GM21786 (cell line): ENCODE results near the gene ATXN7L1.
"Not testable (repeated sequence)": the region's sequence is repeated elsewhere in the genome, so short reads cannot be mapped to it uniquely, and the experiment has no call there.

Experiments used
- ATAC-seq: cut with Tn5 transposase; IDR thresholded peaks from one replicate; pipeline ENCODE4 v1.9.1; 2021; ENCODE audit not compliant: unreplicated experiment

ATXN7L1 gene

GRCh38 chr7:105748701-105749100 lies 127.7 kb downstream of the ATXN7L1 start:
- no peak for ATAC-seq

DNA sequence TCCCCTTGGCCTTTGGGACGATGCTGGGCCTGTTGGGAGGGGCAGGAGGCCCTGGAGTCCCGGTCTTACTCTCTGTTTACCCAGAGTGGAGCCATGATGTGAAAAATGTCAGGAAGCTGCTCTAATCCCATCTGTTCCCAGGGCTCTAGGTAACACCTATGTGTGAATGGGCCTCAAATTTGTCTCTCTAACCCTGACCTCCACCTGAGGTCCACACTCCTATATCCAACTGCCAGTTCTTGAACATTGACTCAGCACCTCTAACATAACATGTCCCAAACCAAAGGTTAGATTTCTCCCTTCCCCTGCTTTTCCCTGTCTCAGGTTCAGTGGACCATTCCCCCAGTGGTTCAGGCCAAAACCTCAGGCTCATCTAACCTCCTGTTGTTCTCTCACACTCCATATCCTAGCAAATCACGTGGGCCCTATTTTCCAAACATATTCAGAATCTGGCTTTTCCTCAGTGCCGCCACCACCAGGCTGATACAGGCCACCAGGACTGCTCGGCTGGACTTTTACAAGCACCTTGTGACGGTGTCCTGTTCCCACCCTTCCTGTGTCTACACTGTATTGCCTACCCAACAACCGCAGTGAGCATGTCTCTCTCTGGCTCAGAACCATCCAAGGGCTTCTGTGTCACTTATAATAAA lies 130.6 kb downstream of the ATXN7L1 start:
- ATAC-seq = no peak

DNA sequence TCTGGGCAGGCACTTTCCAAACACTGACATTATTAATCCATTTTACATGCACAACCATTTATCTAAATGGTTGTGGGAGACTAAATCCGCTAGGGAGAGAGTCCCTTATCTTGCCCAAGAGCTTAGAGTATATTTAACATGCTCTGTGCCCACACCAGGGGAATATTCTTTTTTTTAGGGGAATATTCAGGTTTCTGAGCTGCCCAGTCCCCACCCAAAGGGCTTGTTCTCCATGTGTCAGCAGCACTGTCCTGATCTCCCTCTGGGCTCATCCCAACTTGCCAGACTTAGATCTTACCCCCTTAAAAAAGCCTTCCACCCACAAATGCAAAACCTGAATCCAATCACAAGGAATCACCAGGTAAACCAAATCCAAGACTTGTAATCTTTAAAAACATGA lies 132.1 kb downstream of the ATXN7L1 start:
- no peak for ATAC-seq

- no peak for ATAC-seq
Measured at GRCh38 chr7:105743351-105744090, 132.9 kb downstream of the ATXN7L1 start.

GRCh38 chr7:105742787-105743186 lies 133.6 kb downstream of the ATXN7L1 start:
- no peak for ATAC-seq

- ATAC-seq = no peak
Measured at GRCh38 chr7:105741982-105742381, 134.4 kb downstream of the ATXN7L1 start.

DNA sequence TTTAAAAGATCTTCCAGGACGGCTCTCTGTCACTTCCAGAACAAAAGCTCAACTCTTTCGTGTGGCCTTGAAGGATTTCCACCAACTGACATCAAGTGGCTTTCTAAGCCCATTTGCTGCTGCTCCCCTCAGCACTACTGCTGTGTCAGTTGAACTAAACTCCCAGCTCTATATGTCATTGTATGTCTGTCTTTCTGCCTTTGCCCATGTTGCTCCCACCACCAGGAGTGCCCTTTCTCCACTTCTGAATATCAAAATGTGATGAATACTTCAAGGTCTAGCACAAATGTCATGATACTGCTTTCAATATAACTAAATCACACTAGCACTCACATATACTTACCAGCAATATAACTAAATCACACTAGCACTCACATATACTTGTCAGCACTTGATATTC lies 138.3 kb downstream of the ATXN7L1 start:
- ATAC-seq = no peak

DNA sequence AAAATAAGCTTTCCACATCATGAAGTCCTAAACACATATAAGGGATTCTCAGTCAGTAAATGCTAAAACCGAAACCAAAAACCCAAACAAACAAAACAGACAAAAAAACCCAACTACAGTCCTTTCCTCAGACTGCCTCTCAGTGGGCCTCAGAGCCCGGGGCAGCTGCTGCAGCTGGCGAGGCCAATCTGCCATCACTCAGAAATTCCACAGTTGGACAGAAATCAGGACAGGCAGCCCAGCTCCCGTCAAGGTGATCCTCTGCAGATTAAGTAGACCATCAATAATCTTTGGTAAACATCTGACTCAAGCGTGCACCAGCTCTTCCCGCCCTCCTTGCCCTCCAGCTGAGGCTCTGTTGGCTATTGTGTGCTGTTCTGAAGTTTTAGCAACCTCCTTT lies 142.2 kb downstream of the ATXN7L1 start:
- ATAC-seq = no peak

DNA sequence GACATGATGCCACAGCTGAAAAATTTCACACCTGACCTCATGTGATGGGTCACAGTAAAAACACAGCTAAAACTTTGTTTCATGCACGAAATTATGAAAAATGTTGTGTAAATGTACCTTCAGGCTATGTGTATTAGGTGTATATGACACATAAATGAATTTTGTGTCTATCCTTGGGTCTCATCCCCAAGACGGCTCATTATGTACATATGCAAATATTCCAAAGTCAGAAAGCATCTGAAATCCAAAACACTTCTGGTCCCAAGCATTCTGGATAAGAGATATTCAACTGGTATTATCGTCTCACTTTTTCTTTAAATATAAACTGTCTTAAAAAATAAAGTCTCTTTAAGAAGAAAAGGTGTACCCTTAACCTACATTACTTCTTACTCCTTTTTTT lies 145.4 kb downstream of the ATXN7L1 start:
- no peak for ATAC-seq

- no peak for ATAC-seq
Measured at GRCh38 chr7:105728028-105728427, 148.4 kb downstream of the ATXN7L1 start.

DNA sequence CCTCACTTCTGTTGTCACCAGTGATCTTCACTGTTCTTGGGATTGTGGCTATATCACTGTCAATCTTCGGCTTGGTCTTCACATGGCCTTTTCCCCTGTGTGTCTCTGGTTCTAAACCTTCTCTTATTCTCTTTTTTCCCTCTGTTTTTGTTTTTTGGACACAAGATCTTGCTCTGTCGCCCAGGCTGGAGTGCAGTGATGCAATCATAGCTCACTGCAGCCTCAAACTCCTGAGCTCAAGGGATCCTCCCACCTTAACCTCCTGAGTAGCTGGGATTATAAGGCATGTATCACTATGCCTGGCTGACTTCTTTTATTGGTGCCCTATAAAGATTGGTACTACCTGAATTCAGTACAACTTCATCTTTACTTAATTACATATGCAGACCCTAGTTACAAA lies 151.7 kb downstream of the ATXN7L1 start:
- no peak for ATAC-seq

DNA sequence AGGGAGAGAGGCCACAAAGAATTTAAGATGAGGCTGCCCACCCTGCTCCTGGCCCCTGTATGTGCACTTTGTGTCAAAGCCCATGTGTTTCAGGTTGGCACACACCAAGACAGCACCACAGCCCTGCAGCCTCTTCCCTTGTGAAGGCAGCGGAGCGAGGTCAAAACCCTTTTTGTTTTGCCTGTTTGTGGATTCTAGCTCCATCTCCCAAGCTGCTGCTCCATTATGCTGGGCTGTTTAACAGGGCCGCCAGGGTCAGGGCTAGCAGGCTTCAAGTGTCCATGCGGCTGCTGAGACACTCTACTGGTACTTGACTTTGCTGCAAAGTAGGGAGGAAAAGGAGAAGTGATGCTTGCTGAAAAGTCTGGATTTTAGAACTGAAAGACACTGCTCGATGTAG lies 152.8 kb downstream of the ATXN7L1 start:
- ATAC-seq = no peak

GRCh38 chr7:105721571-105722104 lies 154.8 kb downstream of the ATXN7L1 start:
- ATAC-seq = no peak

GRCh38 chr7:105719919-105720318 lies 156.5 kb downstream of the ATXN7L1 start:
- ATAC-seq = no peak

- no peak for ATAC-seq
Measured at GRCh38 chr7:105719395-105719794, 157.0 kb downstream of the ATXN7L1 start.

DNA sequence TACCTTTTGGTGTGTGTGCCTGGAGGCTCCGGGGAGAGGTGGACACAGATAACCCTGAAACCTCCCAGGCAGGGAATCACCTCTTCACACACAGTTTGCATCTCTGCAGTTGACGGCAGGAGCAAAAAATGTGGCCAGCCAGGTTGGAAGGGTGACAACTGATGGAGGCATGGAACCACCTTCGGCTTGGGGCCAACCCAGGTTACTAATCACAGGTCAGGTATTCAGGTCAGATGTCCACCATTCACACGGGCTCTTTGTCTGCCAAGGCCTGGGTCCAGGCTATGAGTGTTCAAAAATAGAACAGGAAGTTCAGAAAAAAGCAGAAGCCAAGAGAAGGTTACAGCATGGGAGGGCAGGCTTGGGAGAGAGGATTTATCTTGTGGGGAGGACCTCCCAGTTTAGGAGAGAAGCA lies 157.9 kb downstream of the ATXN7L1 start:
- no peak for ATAC-seq

DNA sequence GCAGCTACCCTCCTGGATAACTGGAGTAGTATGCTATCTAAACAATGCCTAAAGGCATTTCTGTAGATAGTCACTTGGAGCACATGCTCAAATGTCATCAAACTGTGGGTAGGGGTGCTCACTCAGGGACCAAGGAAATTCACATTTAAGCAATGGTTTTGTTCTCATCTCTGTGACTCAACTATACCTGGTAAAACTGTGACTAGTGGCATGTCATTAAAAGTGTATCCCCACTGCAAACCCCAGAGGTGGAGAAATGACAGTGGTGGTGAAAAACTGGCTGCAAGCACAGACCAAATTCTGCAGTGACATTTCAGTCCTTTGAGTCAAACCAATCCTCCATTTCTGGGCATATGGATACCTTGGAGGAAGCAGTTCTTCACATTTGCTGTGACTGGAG lies 160.9 kb downstream of the ATXN7L1 start:
- no peak for ATAC-seq

DNA sequence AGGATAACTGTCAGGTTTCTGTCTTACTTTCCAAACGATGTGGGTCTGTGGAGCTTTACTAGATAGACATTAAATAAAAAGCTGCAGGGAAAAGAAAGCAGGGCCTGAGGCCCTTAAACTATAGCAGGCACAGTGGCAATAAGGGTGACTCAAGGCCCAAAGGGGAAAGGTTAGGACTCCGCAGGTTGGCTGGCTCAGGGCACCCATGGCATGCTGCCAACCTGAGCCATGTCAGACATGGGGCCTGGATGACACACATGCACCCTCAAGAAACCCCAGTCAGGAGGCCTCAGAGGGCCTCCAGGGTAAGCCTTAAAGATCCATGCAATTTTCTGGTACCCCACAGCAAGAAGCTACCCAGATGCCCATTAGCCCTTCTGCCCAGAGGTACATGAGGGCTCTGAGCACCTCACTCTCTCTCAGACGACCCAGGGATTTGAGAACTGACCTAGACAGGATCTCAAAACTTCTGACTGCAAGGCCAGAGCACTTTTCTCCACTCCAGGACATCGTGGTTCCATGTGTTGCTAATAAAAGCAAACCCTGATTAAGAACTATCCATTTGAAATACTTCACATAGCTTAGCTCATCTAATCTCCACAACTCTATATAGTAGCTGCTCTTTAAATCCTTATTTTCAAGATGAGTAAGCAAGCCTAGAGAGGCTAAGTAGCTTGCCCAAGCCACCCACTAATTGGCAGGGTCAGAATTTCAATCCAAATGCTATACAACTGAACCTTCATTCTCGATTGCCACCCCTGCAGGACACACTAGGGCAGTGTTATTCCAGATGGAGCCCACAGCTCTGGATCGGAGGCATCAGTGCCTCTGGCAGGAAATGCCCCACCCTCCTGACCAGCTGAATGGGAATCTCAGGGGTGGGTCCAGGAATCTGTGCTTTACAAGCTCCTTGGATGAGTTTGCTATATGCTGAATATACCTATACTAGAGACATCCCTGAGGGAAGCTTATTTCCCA lies 162.6 kb downstream of the ATXN7L1 start:
- no peak for ATAC-seq

GRCh38 chr7:105712877-105713276 lies 163.5 kb downstream of the ATXN7L1 start:
- ATAC-seq = no peak

DNA sequence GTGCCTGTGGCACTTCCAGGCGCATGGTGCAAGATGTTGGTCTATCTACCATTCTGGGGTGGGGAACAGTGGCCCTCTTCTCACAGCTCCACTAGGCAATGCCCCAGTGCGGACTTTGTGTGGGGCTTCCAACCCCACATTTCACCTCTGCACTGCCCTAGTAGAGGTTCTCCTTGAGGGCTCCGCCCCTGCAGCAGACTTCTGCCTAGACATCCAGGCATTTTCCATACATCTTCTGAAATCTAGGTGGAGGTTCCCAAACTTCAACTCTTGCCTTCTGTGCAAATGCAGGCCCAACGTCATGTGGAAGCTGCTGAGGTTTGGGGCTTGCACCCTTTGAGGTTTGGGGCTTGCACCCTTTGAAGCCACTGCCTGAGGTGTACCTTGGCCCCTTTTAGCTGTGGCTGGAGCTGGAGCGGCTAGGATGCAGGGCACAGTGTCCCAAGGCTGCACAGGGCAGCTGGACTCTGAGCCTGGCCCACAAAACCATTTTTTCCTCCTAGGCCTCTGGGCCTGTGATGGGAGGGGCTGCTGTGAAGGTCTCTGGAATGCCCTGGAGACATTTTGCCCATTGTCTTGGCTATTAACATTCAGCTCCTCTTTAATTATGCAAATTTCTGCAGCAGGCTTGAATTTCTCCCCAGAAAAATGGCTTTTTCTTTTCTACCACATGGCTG lies 164.5 kb downstream of the ATXN7L1 start:
- no peak for ATAC-seq

DNA sequence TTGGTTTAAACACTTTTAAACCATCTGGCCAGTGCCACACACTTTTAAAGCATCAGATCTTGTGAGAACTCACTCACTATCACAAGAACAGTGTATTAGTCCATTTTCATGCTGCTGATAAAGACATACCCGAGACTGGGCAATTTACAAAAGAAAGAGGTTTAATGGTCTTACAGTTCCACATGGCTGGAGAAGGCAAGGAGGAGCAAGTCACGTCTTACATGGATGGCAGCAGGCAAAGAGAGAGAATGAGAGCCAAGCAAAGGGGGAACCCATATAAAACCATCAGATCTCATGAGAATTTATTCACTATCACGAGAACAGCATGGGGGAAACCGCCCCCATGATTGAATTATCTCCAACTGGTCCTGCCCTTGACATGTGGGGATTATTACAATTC lies 165.7 kb downstream of the ATXN7L1 start:
- not testable (repeated sequence) for ATAC-seq
